Mucosa of descending colon (tissue), 3 donors: Measurements from ENCODE around the gene IFNK. TPM values are rescaled to one million over a fixed set of nuclear protein-coding genes. Genes with fewer than 3 reads are reported as not detected.

Experiments used
- ATAC-seq: fragments of 200-7000 bp; cut with Tn5 transposase; one replicate; pipeline ENCODE4 v1.9.1; 2020; ENCODE audit warnings: mild to moderate bottlenecking, moderate library complexity
- DNase-seq, 3 donors: peaks; one replicate each; pipeline ENCODE4 v3.0.0-alpha.2; 2020
- H3K36me3 ChIP-seq: fragments of 200-600 bp; one replicate; pipeline ENCODE4 v1.8.0; 2021; ENCODE audit warnings: low read depth, mild to moderate bottlenecking
- H3K4me1 ChIP-seq: fragments of 200-600 bp; one replicate; pipeline ENCODE4 v1.8.0; 2021; ENCODE audit warnings: low read depth, mild to moderate bottlenecking
- H3K4me3 ChIP-seq: fragments of 200-600 bp; one replicate; pipeline ENCODE4 v1.8.0; 2021; ENCODE audit warnings: mild to moderate bottlenecking
- H3K9me3 ChIP-seq: fragments of 200-600 bp; one replicate; pipeline ENCODE4 v1.8.0; 2021; ENCODE audit warnings: mild to moderate bottlenecking
- intact Hi-C, 2 donors: fragments of 100-400 bp; cut with DNase I in 1 of 2; cut with micrococcal nuclease in 1 of 2; formaldehyde crosslinking; loops; one replicate each; pipeline versions ENCODE4 v1.11.0 to v1.11.1; 2022; cut with DNase I, micrococcal nuclease
- total RNA-seq, 3 donors: library from RNA; stranded (reverse); fragmentation: NEBNext Ultra II Directional in 2 of 3; extraction: Animal tissue kit (Norgen Biotek cat#: 25700) in 2 of 3; gene quantifications; one replicate each; pipeline versions ENCODE4 v1.2.1 to v1.2.4, GENCODE V29; 2021 to 2023
- TF ChIP-seq, protein P1 (sequence below): fragments of 200-600 bp; IDR thresholded peaks from one replicate; pipeline ENCODE4 v1.8.0; 2022; ENCODE audit warnings: antibody characterized with exemption, mild to moderate bottlenecking
- donor health status: DM: no; HTN: no; CAD: no; lungs with moderate emphysema.
- donor health status: DM: no; HTN: no; CAD: no.
- donor health status: DM: no; HTN: yes; CAD: no.

Gene IFNK
- total RNA-seq, 3 donors from 2014 or later, result not detected

DNA sequence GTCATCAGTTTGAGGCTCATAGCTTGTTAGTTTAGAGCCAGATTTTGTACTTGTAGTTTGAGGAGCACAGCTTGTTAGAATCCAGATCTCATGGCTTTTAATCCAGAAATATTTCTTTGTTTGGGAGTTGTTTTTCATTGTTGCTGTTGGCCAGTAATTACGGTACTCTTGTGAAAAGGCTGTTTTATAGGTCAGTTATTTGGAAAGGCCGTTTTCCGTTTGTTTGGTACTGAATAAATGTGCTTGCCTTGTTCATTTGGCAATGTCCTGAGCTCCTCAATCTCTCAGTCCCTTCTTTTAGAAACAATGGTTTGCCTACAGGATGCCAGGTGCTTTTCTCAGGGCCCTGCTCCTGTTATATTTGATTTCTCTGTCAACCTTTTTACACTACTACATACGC, 10.0 kb downstream of the IFNK start:
- TF ChIP-seq, protein P1, sequence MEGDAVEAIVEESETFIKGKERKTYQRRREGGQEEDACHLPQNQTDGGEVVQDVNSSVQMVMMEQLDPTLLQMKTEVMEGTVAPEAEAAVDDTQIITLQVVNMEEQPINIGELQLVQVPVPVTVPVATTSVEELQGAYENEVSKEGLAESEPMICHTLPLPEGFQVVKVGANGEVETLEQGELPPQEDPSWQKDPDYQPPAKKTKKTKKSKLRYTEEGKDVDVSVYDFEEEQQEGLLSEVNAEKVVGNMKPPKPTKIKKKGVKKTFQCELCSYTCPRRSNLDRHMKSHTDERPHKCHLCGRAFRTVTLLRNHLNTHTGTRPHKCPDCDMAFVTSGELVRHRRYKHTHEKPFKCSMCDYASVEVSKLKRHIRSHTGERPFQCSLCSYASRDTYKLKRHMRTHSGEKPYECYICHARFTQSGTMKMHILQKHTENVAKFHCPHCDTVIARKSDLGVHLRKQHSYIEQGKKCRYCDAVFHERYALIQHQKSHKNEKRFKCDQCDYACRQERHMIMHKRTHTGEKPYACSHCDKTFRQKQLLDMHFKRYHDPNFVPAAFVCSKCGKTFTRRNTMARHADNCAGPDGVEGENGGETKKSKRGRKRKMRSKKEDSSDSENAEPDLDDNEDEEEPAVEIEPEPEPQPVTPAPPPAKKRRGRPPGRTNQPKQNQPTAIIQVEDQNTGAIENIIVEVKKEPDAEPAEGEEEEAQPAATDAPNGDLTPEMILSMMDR, result no peak
- Histone ChIP-seq H3K9me3 (no peaks in the 10 kb centered on the region), H3K4me3 (no peak overlapping the region), H3K4me1 (no peaks in the 10 kb centered on the region), H3K36me3 (no peaks in the 10 kb centered on the region)
- intact Hi-C loops, result loop anchor here in 1 of 2 donors (5.0 kb wide), 1 partner anchor 202 kb away; no protein-coding TSS in a partner anchor
- ATAC-seq, result no peak
- DNase-seq, result no peak

DNA sequence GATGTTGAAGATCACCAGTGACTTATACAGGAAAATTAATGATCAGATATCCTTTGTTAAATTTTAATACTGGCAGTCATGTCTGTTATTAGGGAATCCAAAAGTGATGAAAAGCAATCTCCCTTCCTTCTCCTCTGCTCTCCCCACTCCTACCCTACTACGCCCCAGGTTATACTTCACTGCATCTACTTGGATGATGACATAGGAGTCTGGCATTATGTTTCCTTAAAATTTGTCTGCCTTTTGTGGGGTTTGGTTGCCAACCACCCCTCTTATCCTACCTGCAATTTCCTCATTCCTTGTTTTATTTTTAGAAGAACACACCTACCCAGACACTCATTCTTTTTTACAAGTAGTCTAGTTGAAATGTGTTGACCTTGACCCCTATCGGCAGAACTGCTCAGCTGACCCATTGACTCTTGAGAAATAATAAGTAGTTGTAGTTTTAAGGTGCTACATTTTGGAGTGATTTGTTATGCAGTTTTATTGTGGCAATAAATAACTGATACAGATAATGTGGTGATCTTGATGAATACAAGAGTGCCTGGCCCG, 10.6 kb downstream of the IFNK start:
- intact Hi-C loops, result loop anchor here in 1 of 2 donors (5.0 kb wide), 1 partner anchor 202 kb away; no protein-coding TSS in a partner anchor
- no peak for DNase-seq
- TF ChIP-seq, protein P1, result no peak
- H3K4me1 ChIP-seq, result no peaks in the 10 kb centered on the region
- ATAC-seq, result peak; percentile 27
- H3K4me3 ChIP-seq, result no peak overlapping the region
- no peaks in the 10 kb centered on the region for H3K36me3 ChIP-seq
- H3K9me3 ChIP-seq, result no peaks in the 10 kb centered on the region

DNA sequence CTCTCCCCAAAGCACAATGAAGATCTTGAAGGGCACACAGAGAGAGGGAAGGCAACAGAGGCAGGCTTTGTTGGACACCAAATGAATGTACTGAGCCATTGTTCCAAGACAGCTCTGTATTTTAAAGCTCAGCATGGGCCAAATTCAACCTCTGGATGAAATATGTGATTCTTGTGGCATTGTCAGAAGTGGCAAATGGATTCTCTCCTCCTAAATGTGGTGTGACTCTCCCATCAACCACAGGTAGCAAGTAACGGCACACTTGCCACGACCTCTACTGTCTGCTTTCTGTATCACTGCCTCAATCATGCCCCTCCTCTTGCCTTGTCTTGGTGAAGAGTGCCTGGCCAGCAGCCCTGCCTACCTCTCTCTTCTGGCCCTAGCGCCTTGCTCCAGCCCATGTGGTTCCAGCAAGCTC, 11.6 kb downstream of the IFNK start:
- no peak for DNase-seq
- intact Hi-C loops, result no loop called here
- no peaks in the 10 kb centered on the region for H3K4me1 ChIP-seq

DNA sequence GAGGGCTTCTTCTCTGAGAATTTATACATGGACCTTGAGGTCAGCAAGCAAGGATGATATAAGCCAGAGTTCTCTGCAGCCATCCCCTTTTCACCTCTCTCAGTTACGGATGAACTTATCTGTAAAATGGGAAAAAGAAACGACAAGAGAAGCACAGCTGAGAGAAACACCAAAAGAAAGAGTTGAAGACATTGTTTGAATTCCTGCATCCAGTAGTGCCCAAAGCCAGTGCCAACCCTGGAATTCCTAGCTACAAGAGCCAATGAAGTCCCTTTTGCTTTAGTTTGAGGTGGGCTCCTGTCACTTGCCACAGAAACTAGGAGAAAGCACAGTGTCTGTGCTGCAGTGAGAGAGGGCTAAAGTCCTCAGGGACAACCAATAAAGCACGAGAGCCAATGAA, 12.1 kb downstream of the IFNK start:
- no peak for ATAC-seq
- no peak overlapping the region for H3K4me3 ChIP-seq
- H3K36me3 ChIP-seq, result no peaks in the 10 kb centered on the region
- TF ChIP-seq, protein P1, result no peak
- H3K9me3 ChIP-seq, result no peaks in the 10 kb centered on the region
- DNase-seq, result no peak
- intact Hi-C loops, result no loop called here
- no peaks in the 10 kb centered on the region for H3K4me1 ChIP-seq

More for the DNA sequence above, 11.6 kb downstream of the IFNK start:
- ATAC-seq, result peak; percentile 45
- no peak overlapping the region for H3K4me3 ChIP-seq
- TF ChIP-seq, protein P1, result no peak
- no peaks in the 10 kb centered on the region for H3K9me3 ChIP-seq
- H3K36me3 ChIP-seq, result no peaks in the 10 kb centered on the region

DNA sequence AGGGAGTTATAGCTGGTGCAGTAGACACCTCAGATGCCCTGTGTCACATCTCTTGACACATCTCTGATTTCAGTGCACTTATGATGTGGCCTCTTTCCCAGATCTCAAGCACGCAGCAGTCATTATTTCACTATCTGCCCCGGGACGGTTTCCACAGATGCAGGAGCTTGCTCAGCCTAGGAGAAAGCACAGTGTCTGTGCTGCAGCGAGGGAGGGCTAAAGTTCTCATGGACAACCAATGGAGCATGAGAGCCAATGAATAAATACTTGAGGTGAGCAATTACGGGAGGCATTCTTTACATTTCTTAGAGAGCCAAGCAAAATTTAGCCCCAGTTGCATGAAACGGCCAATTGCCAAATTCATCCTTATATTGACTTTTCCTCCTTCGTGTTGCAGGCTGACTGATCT, 12.9 kb downstream of the IFNK start:
- TF ChIP-seq, protein P1, result no peak
- no peaks in the 10 kb centered on the region for H3K9me3 ChIP-seq
- no peaks in the 10 kb centered on the region for H3K36me3 ChIP-seq
- no peak overlapping the region for H3K4me3 ChIP-seq
- no peak for DNase-seq
- no peaks in the 10 kb centered on the region for H3K4me1 ChIP-seq
- intact Hi-C loops, result no loop called here
- ATAC-seq, result no peak

DNA sequence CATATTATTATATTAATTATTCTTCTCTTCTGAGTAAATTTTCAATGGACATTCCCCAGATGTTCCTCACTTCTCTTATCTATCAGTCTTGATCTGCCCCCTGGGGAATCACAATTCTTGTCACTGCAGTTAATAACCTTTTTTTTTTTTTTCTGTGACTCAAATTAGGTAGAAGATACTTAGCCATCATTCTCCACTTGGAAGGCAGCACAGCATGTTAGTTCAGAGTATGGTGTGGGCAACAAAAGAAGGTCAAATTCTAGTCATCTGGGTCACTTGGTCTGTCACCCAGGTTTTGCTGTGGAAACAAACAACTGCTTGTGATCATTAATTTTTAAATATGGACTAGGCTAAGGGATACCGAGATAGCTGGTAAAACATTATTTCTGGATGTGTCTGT, 13.7 kb downstream of the IFNK start:
- DNase-seq (no peak), ATAC-seq (no peak)
- intact Hi-C loops, result no loop called here
- H3K4me1 ChIP-seq, result no peaks in the 10 kb centered on the region
- H3K4me3 ChIP-seq, result no peak overlapping the region
- no peaks in the 10 kb centered on the region for H3K36me3 ChIP-seq
- TF ChIP-seq, protein P1, result no peak
- no peaks in the 10 kb centered on the region for H3K9me3 ChIP-seq
